H9 (cell line): ENCODE measurements around the gene SNRPD3. TPM values are rescaled to one million over a fixed set of nuclear protein-coding genes. Genes with fewer than 3 reads are reported as not detected.

Experiments
- DNase-seq: peaks from one replicate; pipeline ENCODE4 v3.0.0-alpha.2; 2017
- H2AFZ ChIP-seq: one replicate; pipeline ENCODE4 v1.6.1; 2013; ENCODE audit warnings: mild to moderate bottlenecking, low read length, control low read depth, moderate library complexity
- H2AK5ac ChIP-seq: 2 replicates; pipeline ENCODE4 v1.6.1; 2013; ENCODE audit warnings: low read length, control low read depth, mixed read lengths; ENCODE audit not compliant: insufficient read length
- H2BK120ac ChIP-seq: one replicate; pipeline ENCODE4 v1.6.1; 2013; ENCODE audit warnings: low read depth, mild to moderate bottlenecking, low read length, control low read depth, inconsistent platforms; ENCODE audit not compliant: poor library complexity, severe bottlenecking
- H2BK12ac ChIP-seq: 2 replicates; pipeline ENCODE4 v1.6.1; 2013; ENCODE audit warnings: low read length, control low read depth, mixed read lengths, low read depth; ENCODE audit not compliant: insufficient read length
- H2BK15ac ChIP-seq: 2 replicates; pipeline ENCODE4 v1.6.1; 2013; ENCODE audit warnings: low read depth, low read length, control low read depth
- H2BK20ac ChIP-seq: one replicate; pipeline ENCODE4 v1.6.1; 2013; ENCODE audit warnings: low read depth, mild to moderate bottlenecking, low read length, control low read depth, inconsistent platforms; ENCODE audit not compliant: poor library complexity, severe bottlenecking
- H2BK5ac ChIP-seq: 2 replicates; pipeline ENCODE4 v1.6.1; 2013; ENCODE audit warnings: low read length, control low read depth, mixed read lengths; ENCODE audit not compliant: insufficient read length
- H3K14ac ChIP-seq: 2 replicates; pipeline ENCODE4 v1.6.1; 2013; ENCODE audit warnings: low read length, control low read depth; ENCODE audit not compliant: insufficient read depth
- H3K18ac ChIP-seq: 2 replicates; pipeline ENCODE4 v1.6.1; 2013; ENCODE audit warnings: low read depth, mild to moderate bottlenecking, mixed read lengths, low read length, control low read depth; ENCODE audit not compliant: insufficient read length
- H3K23ac ChIP-seq: 2 replicates; pipeline ENCODE4 v1.6.1; 2013; ENCODE audit warnings: low read length, control low read depth, mixed read lengths, low read depth; ENCODE audit not compliant: insufficient read length
- H3K23me2 ChIP-seq: 2 replicates; pipeline ENCODE4 v1.6.1; 2013; ENCODE audit warnings: low read depth, mild to moderate bottlenecking, mixed read lengths, low read length, control low read depth; ENCODE audit not compliant: insufficient read length, poor library complexity, severe bottlenecking
- H3K27ac ChIP-seq: 2 replicates; pipeline ENCODE4 v1.5.1; 2013; ENCODE audit warnings: low read length, control low read depth, mixed read lengths, low read depth; ENCODE audit not compliant: insufficient read length
- H3K27me3 ChIP-seq: 2 replicates; pipeline ENCODE4 v1.6.1; 2013; ENCODE audit warnings: low read length, control low read depth, inconsistent platforms; ENCODE audit not compliant: insufficient read depth
- H3K4ac ChIP-seq: 2 replicates; pipeline ENCODE4 v1.6.1; 2013; ENCODE audit warnings: low read depth, mild to moderate bottlenecking, control low read depth, inconsistent platforms, low read length, moderate library complexity
- H3K4me1 ChIP-seq: 2 replicates; pipeline ENCODE4 v1.6.1; 2013; ENCODE audit warnings: low read length, control low read depth, inconsistent platforms; ENCODE audit not compliant: insufficient read depth
- H3K4me2 ChIP-seq: 2 replicates; pipeline ENCODE4 v1.6.1; 2013; ENCODE audit warnings: low read length, control low read depth, mixed read lengths; ENCODE audit not compliant: insufficient read length, insufficient read depth
- H3K56ac ChIP-seq: 2 replicates; pipeline ENCODE4 v1.6.1; 2013; ENCODE audit warnings: low read depth, mild to moderate bottlenecking, mixed read lengths, low read length, control low read depth; ENCODE audit not compliant: insufficient read length
- H3K79me1 ChIP-seq: 2 replicates; pipeline ENCODE4 v1.6.1; 2013; ENCODE audit warnings: low read depth, mild to moderate bottlenecking, moderate library complexity, low read length, control low read depth, inconsistent platforms; ENCODE audit not compliant: insufficient read depth, poor library complexity, severe bottlenecking
- H3K79me2 ChIP-seq: 2 replicates; pipeline ENCODE4 v1.6.1; 2013; ENCODE audit warnings: low read length, control low read depth, inconsistent platforms; ENCODE audit not compliant: insufficient read depth
- H3K9ac ChIP-seq: 2 replicates; pipeline ENCODE4 v1.6.1; 2013; ENCODE audit warnings: low read length, control low read depth, mixed read lengths; ENCODE audit not compliant: insufficient read length; ENCODE audit errors: extremely low read depth
- H3K9me3 ChIP-seq: one replicate; pipeline ENCODE4 v1.6.1; 2013; ENCODE audit warnings: low read depth, low read length, inconsistent platforms; ENCODE audit not compliant: control insufficient read depth
- H3T11ph ChIP-seq: one replicate; pipeline ENCODE4 v1.6.1; 2013; ENCODE audit warnings: mild to moderate bottlenecking, low read length, control low read depth, inconsistent platforms
- H4K20me1 ChIP-seq: one replicate; pipeline ENCODE4 v1.6.1; 2013; ENCODE audit not compliant: control insufficient read depth, insufficient read length, insufficient read depth
- H4K5ac ChIP-seq: 2 replicates; pipeline ENCODE4 v1.6.1; 2013; ENCODE audit warnings: low read depth, mild to moderate bottlenecking, mixed read lengths, low read length, control low read depth; ENCODE audit not compliant: insufficient read length
- H4K8ac ChIP-seq: replicated peaks from 2 replicates; pipeline ENCODE4 v1.6.1; 2013; ENCODE audit warnings: low read length, control low read depth, mixed read lengths, low read depth; ENCODE audit not compliant: insufficient read length
- H4K91ac ChIP-seq: 2 replicates; pipeline ENCODE4 v1.6.1; 2013; ENCODE audit warnings: low read depth, mild to moderate bottlenecking, moderate library complexity, mixed read lengths, low read length, control low read depth; ENCODE audit not compliant: insufficient read length
- H3K27ac Mint-ChIP-seq, 3 experiments: 2 replicates in 2 of 3; 3 replicates in 1 of 3; pipeline ENCODE4 v1.8.0; 2020 to 2021; ENCODE audit warnings: mixed read lengths in 3 of 3, mild to moderate bottlenecking in 1 of 3, moderate library complexity in 1 of 3
- H3K27me3 Mint-ChIP-seq: 2 replicates; pipeline ENCODE4 v1.8.0; 2021; ENCODE audit warnings: low read depth, mild to moderate bottlenecking, moderate library complexity, mixed read lengths
- H3K36me3 Mint-ChIP-seq, 3 experiments: 2 replicates in 2 of 3; 3 replicates in 1 of 3; pipeline ENCODE4 v1.8.0; 2020 to 2021; ENCODE audit warnings: low read depth in 3 of 3, mixed read lengths in 3 of 3; ENCODE audit not compliant: insufficient read depth in 1 of 3
- H3K4me1 Mint-ChIP-seq, 2 experiments: 2 replicates each; pipeline ENCODE4 v1.8.0; 2020; ENCODE audit warnings: mixed read lengths in 2 of 2
- H3K4me3 Mint-ChIP-seq, 2 experiments: 2 replicates in 1 of 2; 3 replicates in 1 of 2; pipeline ENCODE4 v1.8.0; 2020 to 2021; ENCODE audit warnings: mild to moderate bottlenecking in 2 of 2, mixed read lengths in 2 of 2, moderate library complexity in 1 of 2
- H3K9me3 Mint-ChIP-seq, 2 experiments: 2 replicates in 1 of 2; 3 replicates in 1 of 2; pipeline ENCODE4 v1.8.0; 2020; ENCODE audit warnings: mild to moderate bottlenecking in 2 of 2, mixed read lengths in 2 of 2, moderate library complexity in 1 of 2
- WGBS: extraction: QIAGEN DNeasy Blood & Tissue Kit; methylation state at CpG from one replicate; pipeline ENCODE4 v1.1.7; 2013; ENCODE audit warnings: missing lambda C conversion rate, low lambda C conversion rate, mixed read lengths; ENCODE audit not compliant: insufficient read length; ENCODE audit errors: extremely low coverage; 5-methylcytosine and 5-hydroxymethylcytosine counted together
- total RNA-seq: library from RNA; stranded (reverse); gene quantifications from 2 replicates; pipeline ENCODE4 v1.2.1, GENCODE V29; 2021
- TF ChIP-seq, protein P1 (sequence below): fragments of 200-600 bp; sonication (generic); conservative IDR thresholded peaks from 3 replicates; pipeline ENCODE4 v1.8.0; 2021; ENCODE audit warnings: antibody characterized with exemption, mild to moderate bottlenecking

The SNRPD3 gene
- total RNA-seq, 1 experiment from 2014 or later: 212 TPM

DNA sequence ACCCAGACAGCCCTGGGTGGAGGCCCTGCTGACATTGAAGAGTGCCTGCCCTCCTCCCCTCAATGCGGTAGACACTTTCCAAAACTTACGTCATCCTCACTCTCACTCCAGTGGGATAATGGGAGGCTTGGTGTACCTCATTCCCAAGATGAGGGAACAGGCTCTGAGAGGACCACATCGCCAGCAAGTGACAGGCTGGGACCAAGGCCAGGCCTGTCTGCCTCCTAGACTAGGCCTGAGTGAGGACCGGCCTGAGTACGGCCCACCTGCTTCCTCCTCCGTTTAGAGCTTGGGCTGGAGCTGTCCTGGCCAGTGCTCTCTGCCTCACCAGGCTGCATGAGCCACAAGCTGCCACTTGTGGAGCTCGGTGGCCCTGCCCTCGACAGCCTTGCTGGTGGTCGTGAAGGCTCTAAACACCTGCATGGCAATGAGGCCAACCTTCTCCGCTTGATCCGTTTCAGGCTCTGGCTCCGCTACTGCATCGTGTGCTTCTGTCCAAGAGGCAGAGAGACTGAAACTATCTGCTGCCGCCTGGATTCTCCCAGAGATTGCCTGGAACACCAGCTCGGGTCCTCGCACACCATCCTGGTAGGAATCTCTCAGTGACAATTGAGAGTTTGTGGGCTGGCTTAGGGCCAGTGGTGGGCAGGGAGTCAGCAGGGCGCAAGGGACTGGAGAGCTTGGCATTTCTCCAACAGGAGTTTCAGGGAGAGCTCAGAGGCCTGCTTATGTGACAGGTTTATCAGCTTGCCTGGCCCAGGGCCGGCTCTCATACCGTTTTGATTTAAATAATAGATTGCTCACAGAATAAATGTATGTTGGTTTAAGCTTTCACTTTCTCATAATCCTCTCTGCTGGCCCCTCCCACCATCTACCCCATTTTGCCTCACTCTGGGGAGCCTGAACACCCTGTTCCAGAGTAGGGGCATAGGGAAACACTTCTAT, 27.7 kb downstream of the SNRPD3 start:
- Histone ChIP-seq H3T11ph (no peak overlapping the region), H2BK15ac (no peak overlapping the region), H3K27ac (no peak overlapping the region), H3K4me1 (no peaks in the 10 kb centered on the region), H2BK5ac (no peak overlapping the region), H3K56ac (no peak overlapping the region), H4K20me1 (no peaks in the 10 kb centered on the region), H4K91ac (no peak overlapping the region), H2BK20ac (no peak overlapping the region), H3K27me3 (no peaks in the 10 kb centered on the region), H2AFZ (no peak overlapping the region), H3K23ac (no peak overlapping the region), H3K79me2 (no peaks in the 10 kb centered on the region), H3K18ac (no peak overlapping the region), H3K4me2 (no peak overlapping the region), H3K14ac (no peak overlapping the region), H2AK5ac (no peak overlapping the region), H3K79me1 (no peaks in the 10 kb centered on the region), H4K8ac (no peak overlapping the region), H3K9ac (no peak overlapping the region), H3K4ac (no peak overlapping the region), H4K5ac (no peak overlapping the region), H3K9me3 (no peaks in the 10 kb centered on the region), H2BK12ac (no peak overlapping the region), H2BK120ac (no peak overlapping the region), H3K23me2 (no peaks in the 10 kb centered on the region)
- Mint-ChIP-seq H3K4me3 (no peak overlapping the region; a peak in 1 of 5 replicates), H3K36me3 (peaks cover 0 to 8% (median 7%) of the 10 kb centered on the region in 3 experiments; a peak in 3 of 7 replicates), H3K4me1 (peaks cover 0 to 2% of the 10 kb centered on the region in 2 experiments; a peak in 1 of 4 replicates), H3K27me3 (no peaks in the 10 kb centered on the region; the same call in 1 of the 2 replicates), H3K27ac (peak overlapping the region in 2 of 3 experiments; percentile 44 to 65; a peak in 4 of 7 replicates), H3K9me3 (no peaks in the 10 kb centered on the region)
- WGBS: no CpG with 5 or more reads among the region's 19 CpGs
- TF ChIP-seq, protein P1, sequence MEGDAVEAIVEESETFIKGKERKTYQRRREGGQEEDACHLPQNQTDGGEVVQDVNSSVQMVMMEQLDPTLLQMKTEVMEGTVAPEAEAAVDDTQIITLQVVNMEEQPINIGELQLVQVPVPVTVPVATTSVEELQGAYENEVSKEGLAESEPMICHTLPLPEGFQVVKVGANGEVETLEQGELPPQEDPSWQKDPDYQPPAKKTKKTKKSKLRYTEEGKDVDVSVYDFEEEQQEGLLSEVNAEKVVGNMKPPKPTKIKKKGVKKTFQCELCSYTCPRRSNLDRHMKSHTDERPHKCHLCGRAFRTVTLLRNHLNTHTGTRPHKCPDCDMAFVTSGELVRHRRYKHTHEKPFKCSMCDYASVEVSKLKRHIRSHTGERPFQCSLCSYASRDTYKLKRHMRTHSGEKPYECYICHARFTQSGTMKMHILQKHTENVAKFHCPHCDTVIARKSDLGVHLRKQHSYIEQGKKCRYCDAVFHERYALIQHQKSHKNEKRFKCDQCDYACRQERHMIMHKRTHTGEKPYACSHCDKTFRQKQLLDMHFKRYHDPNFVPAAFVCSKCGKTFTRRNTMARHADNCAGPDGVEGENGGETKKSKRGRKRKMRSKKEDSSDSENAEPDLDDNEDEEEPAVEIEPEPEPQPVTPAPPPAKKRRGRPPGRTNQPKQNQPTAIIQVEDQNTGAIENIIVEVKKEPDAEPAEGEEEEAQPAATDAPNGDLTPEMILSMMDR: no peak
- DNase-seq: no peak
